Retina (tissue), 1 donor: ENCODE data around the gene RAB19.

ENCODE experiments used
- DNase-seq: peaks from one replicate; pipeline ENCODE4 v3.0.0-alpha.2; 2016

Gene RAB19, protein sequence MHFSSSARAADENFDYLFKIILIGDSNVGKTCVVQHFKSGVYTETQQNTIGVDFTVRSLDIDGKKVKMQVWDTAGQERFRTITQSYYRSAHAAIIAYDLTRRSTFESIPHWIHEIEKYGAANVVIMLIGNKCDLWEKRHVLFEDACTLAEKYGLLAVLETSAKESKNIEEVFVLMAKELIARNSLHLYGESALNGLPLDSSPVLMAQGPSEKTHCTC

DNA sequence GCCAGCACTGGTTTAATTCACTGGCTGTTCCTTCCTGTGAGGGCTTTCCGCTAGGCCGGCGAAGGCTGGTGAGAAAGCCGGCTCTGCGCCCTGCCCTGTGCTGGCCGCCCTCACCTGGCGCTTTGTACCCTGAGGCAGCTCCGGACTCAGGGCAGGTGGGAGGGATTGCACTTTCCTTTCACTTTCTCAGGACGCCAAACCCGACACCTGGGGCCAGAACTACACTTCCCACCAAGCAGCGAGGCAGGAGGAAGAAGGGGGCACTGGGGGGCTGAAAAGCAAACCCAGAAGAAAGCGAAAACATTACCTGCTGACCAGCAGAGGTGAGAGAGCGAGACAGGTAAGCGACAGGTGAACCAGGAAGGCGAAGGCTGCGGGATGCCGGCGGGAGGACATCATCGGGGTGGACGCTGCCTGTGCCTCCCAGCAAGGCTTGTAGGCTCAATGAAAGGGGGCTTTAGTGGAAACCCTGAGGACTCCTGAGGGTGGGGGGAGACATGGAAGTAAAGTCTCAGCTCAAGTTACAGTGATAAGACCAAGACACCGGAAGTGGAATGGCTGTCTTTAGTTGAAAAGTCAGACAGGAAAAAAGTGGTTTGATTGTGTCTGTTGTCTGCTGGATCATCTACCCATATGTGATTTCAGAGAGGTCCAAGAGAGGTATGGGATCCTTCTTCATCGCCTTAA is at the start of gene RAB19:
TSS of gene RAB19 (plus strand) at position 181 of the 687 bp plus-strand sequence. CDS start 3,589 bp downstream, outside the sequence.
- peak; percentile 11 for DNase-seq

DNA sequence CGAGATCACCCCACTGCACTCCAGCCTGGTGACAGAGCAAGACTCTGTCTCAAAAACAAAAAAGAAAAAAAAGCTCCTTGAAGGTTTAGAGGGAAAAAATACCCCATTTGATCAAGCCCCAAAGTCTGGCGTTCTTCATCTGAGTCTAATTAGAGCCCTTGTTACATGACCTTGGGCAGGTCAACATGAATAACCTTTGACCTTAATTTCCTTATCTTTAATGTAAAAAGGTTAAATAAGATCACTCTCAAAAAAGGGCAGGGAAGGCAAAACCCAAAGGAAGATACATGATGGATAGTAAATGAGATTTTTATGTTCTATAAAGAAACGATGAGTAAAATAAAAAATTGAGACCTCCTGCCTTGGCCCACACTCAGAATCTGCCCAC is 45.8 kb upstream of the RAB19 start:
- DNase-seq: no peak

DNA sequence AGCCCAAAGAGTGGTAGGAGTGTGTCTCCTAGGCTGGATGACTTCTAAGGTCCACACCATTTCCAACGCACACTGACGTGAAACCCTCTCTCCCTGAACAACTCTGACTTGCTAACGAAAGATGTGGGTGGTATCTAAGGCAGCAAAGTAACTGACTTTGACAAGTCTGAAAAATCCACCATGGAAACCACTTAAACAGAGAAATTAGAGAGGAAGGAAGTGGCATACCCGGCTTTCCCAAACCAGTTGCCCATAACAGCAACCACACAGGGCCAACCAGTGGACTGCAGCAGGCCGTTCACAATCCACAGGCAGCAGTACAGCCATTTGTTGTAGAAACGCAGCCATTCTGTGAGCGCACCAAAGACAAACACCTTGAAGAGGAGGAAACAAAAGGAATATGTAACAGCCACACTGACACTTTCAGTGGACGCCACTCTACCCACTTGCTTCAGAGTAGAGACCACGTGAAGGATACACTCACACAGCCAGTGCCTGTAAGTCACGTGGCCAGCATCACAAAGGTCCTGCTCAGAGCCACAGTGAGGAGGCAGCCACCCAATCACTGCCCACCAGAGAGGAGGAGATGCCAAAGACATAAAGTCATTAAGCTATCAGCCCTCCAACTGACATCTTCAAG is 45.3 kb upstream of the RAB19 start:
- DNase-seq: no peak

DNA sequence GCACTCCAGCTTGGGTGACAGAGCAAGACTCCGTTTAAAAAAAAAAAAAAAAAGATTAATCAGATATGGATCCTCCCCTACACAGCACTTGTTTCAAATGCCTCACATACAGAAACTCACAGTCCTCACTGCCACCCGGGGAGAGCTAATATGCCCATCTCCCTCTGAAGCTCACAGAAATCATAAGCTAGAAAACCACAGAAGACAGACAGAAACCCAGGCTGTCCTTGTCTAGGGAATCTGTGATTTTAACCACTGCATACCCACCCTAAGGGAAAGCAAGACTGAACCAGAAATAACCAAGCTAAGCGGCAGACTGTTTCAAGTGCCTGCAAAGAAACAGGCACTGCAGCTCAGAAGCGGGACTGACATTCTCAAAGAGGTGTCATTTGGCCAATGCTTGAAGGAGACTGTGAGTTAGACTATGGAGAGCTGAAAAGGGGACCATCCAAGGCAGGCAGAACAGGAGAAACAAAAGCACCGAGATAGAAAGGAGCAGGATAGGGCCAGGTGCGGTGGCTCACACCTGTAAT is 43.1 kb upstream of the RAB19 start:
- DNase-seq: no peak

DNA sequence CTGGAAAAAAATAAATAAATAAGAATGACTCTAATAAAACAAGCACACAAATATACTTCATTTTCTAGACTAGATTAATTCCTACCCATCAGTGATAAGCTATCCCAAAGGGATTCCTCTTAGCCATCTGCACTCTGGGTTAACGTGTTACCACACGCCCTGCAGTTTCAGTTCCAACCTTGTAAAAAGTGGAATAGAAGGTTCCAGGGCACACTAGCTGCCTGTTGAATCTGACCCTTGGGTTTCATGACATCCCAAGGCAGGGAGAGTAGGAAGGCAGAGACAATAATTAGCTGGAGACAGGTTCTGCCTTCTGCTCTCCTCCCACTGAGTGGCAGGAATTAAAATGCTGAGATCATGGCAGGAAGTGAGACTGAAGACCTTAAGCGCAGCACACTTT is 39.0 kb upstream of the RAB19 start:
- DNase-seq: no peak

DNA sequence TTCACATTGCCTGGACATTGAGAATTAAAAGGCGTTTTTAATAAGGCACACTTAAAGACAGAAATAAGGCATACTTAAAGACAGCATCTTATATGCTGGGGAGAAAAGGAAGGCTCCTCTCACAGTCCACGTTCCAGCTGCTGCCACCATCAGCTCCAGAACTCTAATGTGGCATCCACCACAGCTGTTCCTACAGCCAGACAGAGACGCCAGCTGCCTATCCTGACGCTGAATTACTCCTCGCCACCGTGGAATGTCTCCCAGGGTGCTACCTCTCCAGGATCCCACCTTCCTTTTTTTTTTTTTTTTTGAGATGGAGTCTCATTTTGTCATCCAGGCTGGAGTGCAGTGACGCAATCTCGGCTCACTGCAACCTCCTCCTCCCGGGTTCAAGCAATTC is 36.3 kb upstream of the RAB19 start:
- DNase-seq: no peak

DNA sequence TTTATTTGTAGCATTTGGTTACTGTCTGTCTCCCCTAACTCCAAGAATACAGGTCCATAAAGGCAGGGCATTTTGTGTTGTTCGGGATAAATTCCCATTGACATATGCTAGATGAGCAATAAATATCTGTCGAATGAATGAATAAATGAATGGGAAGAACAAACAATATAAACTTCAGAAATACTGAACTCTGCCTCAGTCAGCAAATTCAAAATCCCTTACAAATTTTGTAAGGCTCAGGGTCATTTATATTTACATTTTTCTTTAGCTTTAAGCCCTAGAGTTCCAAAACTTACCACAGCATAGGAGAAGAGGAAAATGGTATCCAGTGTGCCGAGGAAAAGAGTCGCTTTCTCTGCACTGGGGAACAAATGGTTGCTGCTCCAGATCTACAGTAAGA is 34.6 kb upstream of the RAB19 start:
- DNase-seq: no peak

DNA sequence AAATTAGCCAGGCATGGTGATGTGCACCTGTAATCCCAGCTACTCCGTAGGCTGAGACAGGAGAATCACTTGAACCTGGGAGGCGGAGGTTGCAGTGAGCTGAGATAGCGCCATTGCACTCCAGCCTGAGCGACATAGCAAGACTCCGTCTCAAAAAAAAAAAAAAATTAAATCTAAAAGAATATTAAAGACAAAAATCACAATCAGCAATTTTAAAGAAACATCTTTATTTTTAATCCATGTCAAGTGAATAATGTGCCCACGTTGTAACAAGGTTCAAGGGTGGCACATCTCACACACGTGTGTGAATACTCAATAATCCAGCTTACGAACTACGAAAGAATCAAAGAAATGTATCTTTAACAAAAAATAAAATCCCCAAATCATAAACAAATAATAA is 28.5 kb upstream of the RAB19 start:
- DNase-seq: no peak

DNA sequence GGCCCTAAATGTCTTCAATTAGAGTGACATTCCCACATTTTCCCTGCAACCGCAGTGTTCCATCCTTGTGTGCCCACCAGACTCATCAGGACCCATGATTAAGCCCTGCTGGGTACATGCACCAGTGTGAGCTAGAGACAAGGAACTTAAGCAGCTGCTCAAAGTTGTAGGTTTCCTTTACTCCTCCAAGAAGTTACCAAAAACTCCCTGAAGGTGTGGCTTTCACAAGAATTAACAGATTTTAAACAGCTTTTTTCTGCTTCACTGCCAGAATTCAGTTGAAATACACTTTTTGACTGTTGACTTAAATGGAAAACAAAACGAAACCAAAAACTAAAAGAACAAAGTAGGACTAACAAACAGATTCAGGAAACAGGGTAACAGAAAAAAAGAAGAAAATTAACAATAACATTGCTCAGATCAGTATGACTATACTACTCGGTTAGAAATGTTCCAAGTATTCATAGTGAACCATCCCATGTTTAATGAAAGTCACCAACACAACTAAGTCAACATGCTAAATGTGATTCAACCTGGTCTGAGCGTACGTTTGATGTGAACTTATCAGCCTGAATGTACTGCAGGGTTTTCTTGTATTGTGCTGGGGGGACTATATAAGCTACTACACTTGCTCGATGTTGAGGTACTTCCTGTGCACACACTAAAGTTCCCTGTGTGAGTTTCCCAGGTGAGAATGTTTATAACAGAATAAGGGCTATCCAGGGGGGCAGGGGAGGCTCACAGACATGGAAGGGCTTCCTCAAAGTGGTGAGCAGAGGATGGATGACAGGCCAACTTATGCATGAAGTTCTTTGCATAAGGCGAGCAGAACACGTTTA is 27.7 kb upstream of the RAB19 start:
- no peak for DNase-seq

DNA sequence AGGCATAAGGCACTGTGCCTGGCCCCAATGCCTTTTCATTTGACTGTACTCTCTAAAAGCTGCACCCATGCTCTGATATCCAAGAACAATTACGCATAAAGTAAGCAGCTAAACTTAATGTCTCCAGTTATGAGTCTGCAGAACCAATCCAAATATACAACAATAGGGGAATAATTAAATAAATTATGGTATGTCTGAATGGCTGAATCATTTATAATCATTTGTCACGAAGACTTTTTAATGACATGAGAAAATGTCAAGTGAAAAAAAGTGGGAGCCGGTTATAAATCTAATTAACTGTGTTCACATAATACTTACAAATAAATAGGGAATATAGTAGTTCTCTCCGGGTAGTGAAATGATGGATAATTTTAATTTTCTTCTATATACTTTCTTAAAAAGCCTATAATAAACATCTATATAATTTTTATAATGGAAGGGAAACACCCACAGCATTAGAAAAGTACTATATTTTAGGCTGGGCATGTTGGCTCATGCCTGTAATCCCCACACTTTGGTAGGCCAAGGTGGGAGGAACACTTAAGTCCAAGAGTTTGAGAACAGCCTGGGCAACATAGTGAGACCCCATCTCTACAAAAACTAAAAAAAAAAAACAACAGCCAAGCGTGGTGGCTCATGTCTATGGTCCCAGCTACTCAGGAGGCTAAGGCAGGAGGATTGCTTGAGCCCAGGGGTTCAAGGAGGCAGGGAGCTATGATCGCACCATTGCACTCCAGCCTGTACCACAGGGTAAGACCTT is 19.7 kb upstream of the RAB19 start:
- DNase-seq: no peak

DNA sequence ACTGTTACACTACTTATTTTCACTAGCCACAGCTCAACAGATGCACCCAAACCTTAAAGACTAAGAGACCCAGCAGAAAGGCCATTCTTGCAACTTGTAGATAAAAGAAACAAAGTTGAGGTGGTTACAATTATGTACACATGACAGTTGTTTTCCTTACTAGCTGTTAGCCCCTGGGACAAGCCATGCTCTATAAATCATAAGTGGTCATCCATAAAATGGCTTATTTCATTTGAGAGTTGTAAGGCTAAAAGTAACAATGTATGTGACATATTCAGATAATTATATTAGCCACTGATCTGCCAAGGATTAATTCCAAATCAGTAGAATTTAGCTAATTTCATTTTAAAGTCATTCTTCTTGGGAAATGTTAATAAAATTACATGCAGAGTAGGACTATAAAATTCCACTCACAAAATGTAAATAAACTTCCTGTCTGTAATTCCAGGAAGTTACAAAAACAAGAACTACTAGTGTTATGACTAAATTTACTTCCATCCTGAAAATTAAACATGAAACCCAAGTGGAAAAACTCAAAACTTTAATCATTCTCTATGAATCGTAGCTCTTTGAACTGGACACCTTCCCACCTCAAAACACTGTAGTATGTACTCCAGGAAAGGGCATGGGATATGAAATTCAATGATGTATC is 18.8 kb upstream of the RAB19 start:
- DNase-seq: no peak

DNA sequence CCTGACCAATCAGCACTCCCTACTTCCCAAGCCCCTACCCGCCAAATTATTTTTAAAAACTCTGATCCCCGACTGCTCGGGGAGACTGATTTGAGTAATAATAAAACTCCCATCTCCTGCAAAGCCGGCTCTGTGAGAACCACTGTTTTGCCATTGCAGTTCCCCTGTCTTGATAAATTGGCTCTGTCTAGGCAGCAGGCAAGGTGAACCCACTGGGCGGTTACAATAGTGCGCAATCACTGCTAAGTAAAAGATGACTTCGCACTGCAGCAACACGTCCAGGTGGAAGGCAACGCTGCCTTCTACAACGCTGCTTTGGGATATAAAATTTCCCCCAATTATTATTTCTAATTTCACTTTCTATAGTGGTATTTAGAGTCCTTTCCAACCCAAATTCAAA is 14.4 kb upstream of the RAB19 start:
- DNase-seq: no peak

DNA sequence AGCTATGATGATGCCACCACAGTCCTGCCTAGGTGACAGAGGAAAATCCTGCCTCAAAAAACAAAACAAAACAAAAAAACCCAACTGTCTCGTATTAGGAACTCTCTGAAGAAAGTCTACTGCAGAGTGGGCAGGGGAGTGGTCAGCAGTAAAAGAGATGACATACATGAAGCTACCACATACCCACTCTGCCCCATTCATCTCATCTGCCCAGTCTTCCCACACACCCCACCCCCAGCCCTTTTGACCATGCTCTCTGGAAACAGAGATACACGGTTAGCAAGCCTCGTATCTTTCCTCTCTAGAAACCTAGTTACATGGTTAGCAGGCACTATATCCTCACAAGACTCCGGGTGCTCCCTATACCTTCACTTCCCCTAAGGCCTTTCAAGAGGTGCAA is 13.8 kb upstream of the RAB19 start:
- no peak for DNase-seq

DNA sequence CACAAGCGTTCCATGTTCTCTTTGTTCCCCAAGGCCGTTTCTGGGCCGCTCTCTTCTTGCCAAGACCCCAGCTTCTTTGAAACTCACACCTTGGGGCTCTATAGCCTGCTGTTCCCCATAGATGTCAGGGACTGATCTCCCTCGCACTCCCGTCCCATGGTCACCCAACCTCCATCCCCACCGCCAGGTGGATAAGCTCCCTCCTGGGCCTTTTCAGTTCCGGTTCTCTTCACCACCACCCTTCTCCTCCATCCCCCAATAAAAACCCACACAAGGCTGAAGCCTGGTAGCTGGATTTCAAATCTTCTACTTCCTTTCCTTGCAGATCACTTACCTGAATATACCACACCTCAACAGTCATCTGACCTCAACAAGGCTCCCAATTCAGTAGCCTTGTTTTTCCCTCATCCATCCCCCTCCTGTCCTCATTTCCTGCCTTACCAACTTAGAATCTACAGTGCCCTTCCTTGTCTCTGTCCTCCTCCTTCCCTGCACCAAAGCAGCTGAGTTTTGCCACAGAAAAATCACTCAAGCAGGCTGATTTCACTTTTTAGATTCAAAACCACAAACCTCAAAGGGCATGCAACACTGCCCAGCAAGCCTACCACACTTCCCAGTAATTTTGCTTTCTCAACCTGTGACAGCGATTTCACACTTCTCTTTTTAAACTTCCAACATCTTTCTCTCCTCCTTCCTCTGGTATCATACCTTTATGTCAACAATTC is 13.2 kb upstream of the RAB19 start:
- DNase-seq: no peak

DNA sequence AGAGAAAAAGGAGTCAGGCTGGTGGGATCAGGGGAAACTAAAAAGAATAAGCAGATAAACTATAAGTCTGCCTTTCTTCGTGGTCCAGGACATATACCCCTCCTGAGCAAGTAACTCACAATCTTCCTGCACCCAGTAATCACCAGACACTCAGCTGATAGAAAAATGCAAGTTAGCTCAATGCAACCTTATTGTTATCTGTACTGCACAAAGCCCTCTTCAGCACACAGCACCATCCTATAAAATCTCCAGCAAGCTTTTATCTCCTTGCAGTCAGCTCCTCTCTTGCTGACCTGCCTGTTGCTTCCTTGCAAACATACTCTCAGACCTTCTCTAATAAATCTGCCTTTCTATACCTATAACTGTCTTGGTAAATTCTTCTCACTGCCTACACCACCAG is 12.2 kb upstream of the RAB19 start:
- DNase-seq: no peak

DNA sequence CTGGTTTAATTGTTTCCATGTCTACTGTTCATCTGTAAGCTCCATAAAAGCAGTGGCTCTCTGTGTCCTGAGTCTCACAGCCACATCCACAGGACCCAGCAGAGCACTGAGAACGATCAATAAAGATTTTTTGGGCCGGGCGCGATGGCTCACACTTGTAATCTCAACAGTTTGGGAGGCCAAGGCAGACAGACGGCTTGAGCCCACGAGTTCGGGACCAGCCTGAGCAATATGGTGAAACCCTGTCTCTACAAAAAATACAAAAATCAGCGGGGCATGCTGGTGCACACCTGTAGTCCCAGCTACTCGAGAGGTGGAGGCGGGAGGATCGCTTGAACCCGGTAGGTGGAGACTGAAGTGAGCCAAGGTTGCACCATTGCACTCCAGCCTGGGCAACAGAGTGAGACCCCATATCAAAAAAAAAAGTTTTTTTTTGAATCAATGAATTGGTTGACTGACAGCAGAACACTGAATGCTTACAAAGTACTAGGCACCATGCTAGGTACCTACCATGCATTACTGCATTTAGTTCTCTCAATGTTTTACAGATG is 10.0 kb upstream of the RAB19 start:
- no peak for DNase-seq

DNA sequence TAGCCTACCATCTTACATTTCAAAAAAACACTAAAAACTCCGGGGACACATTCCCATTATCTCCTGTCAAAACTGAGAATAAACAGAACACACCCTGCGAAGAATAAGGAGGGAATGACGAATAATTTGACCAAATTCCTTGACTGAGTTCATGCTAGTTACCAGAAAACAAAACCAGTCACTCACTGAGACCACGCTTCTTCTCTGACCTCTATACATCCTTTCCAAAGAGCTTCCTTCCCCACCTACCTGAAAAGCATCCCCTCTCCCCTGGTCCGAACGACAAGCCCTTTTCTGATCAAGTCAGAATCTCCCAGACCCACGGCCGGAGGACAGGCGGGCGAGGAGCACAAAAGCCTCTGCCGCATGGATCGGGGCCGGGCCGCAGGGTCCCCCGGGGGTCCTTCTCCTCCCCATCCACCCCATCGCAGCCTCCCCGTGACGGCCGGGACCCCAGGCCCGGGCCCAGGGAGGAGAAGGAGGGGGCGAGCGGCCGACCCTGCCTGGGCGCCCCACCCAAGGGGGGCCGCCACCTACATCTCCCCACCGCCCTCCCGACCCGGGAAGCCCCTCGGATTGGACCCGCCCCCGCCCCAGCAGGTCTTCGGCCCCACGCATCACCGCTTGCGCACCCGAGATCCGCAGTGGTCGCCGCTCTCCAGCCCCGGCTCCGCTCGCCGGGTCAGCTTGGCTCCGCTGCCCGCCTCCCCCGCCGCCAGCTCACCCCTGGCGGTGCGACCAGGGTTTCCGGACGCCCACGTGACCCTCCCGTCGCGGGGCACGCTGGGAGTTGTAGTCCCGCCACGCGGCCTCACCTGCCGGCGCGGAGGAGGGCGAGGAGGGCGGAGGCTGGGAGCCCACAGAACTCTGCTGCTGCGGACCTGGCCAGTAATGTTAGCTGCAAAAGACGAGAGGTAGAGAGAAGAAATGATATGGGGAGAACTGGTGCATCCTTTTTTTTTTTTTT is 5.8 kb upstream of the RAB19 start, which contains the start of gene SLC37A3:
TSS of gene SLC37A3 (minus strand) at position 747 of the 967 bp plus-strand sequence. CDS start 16,004 bp downstream, outside the sequence.
- peak; percentile 85 for DNase-seq

DNA sequence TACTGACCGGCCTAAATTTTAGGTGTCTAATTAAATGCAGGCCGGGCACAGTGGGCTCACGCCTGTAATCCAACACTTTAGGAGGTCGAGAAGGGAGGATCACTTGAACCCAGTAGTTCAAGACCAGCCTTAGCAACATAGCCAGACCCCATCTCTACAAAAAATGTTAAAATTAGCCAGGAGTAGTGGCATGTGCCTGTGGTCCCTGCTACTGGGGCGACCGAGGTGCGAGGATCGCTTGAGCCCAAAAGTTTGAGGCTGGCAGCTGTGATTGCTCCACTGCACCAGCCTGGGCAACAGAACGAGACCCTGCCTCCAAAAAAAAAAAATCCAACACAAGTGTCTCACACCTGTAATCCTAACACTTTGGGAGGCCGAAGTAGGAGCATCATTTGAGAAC is 5.0 kb upstream of the RAB19 start:
- no peak for DNase-seq

DNA sequence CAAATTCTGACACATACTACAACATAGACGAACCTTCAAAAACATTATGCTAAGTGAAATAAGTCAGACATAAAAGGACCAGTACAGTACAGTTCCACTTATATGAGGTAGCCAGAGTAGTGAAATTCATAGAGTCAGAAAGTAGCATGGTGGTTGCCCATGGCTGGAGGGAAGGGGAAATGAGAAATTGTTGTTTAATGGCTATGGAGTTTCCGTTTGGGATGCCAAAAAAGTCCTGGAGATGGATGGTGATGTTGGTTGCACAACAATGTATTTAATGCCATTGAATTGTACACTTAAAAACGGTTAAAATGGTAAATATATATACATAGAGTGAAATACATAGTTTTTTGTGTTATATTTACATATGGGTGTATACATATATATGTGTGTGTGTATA is 3.5 kb upstream of the RAB19 start:
- DNase-seq: no peak
